Thyroid gland (tissue), 4 donors: ENCODE measurements around the gene ANXA3.

ENCODE experiments used
- POLR2A ChIP-seq, 2 donors: fragments of 450-650 bp; IDR thresholded peaks; one replicate each; pipeline ENCODE4 v1.6.1; 2017; ENCODE audit warnings: antibody characterized with exemption in 2 of 2, mild to moderate bottlenecking in 2 of 2, moderate library complexity in 1 of 2
- TF ChIP-seq, protein P1 (sequence below), 6 experiments: fragments of 200-600 bp in 3 of 6; fragments of 450-650 bp in 3 of 6; sonication (generic) in 3 of 6; IDR thresholded peaks; one replicate each; pipeline ENCODE4 v1.5.1; 2016 to 2019; ENCODE audit warnings: antibody characterized with exemption in 6 of 6, mild to moderate bottlenecking in 2 of 6, inconsistent platforms in 1 of 6, moderate library complexity in 1 of 6

DNA sequence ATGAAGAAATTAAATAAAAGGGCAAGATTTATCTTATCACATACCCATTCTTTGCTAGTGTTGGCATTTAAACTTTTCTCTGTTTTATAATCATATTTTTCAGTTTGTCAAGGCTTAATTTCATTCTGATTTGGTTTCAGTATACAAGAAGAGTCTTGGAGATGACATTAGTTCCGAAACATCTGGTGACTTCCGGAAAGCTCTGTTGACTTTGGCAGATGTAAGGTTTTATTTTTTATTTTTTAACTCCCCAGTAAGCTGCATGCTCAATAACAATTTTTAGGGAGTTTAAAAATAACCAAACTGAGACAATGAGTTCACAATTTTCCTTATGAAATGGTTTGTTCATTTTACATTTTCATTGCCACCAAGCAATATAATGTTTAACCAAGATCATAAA is 39.8 kb downstream of the ANXA3 start:
- TF ChIP-seq, protein P1, sequence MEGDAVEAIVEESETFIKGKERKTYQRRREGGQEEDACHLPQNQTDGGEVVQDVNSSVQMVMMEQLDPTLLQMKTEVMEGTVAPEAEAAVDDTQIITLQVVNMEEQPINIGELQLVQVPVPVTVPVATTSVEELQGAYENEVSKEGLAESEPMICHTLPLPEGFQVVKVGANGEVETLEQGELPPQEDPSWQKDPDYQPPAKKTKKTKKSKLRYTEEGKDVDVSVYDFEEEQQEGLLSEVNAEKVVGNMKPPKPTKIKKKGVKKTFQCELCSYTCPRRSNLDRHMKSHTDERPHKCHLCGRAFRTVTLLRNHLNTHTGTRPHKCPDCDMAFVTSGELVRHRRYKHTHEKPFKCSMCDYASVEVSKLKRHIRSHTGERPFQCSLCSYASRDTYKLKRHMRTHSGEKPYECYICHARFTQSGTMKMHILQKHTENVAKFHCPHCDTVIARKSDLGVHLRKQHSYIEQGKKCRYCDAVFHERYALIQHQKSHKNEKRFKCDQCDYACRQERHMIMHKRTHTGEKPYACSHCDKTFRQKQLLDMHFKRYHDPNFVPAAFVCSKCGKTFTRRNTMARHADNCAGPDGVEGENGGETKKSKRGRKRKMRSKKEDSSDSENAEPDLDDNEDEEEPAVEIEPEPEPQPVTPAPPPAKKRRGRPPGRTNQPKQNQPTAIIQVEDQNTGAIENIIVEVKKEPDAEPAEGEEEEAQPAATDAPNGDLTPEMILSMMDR (IDR thresholded peaks at IDR 0.05), result no peak
- no peak for TF ChIP-seq POLR2A (IDR thresholded peaks at IDR 0.05)
